ENCODE data around the gene DNAJB14. TPM values are rescaled to one million over a fixed set of nuclear protein-coding genes. Genes with fewer than 3 reads are reported as not detected.

Gene DNAJB14
- total RNA-seq, 1 experiment from 2014 or later: 52.5 TPM

GRCh38 chr4:99894161-99894997 is 52.0 kb downstream of the DNAJB14 start, which contains the start of gene LAMTOR3:
Gene LAMTOR3, minus strand, starts transcription at chr4:99894427. Its CDS starts 464 bp downstream, at chr4:99893963.
- ATAC-seq: peak; percentile 99
- Histone ChIP-seq H3K36me3 (ENCODE audit: control insufficient read depth in 1 of 2, insufficient read depth in 2 of 2, low read length in 2 of 2) (no peaks in the 10 kb centered on the region; a peak in 1 of 4 replicates), H3K27ac (ENCODE audit: low read depth, low read length) (peak within 1 kb of the TSS; percentile 34), H3K79me2 (ENCODE audit: insufficient read depth, low read length) (peaks cover 33% of the 10 kb centered on the region), H3K4me3 (replicated peaks in 1 of 2; ENCODE audit: low read depth in 1 of 2, low read length in 2 of 2) (peak within 1 kb of the TSS; percentile 76 to 81), H4K20me1 (ENCODE audit: insufficient read depth) (no peaks in the 10 kb centered on the region), H3K27me3 (ENCODE audit: insufficient read depth, low read length) (no peaks in the 10 kb centered on the region), H3K9me2 (ENCODE audit: insufficient read depth) (no peaks in the 10 kb centered on the region), H3K4me1 (ENCODE audit: control insufficient read depth in 1 of 2, insufficient read depth in 2 of 2, low read length in 2 of 2) (peaks cover 4 to 18% of the 10 kb centered on the region in 2 experiments; a peak in 3 of 4 replicates), H3K4me2 (ENCODE audit: low read length) (peak within 1 kb of the TSS; percentile 91), H2AFZ (ENCODE audit: low read depth, low read length, poor library complexity, severe bottlenecking) (peak within 1 kb of the TSS; percentile 33), H3K9ac (ENCODE audit: low read length) (peak within 1 kb of the TSS; percentile 63), H3K9me3 (ENCODE audit: control insufficient read depth in 1 of 2, insufficient read depth in 1 of 2, low read depth in 1 of 2, low read length in 2 of 2) (no peaks in the 10 kb centered on the region)
- TSS peak; percentile 95 for BruUV-seq (replicated peaks)
- peak; percentile 44; the same call in 1 of the 2 replicates for TF ChIP-seq ZFX (IDR thresholded peaks at IDR 0.05)
- peak; percentile 41 for TF ChIP-seq SP1 (IDR thresholded peaks at IDR 0.05; ENCODE audit: low read depth)
- peak; percentile 78; the same call in 1 of the 2 replicates for TF ChIP-seq SIN3A (IDR thresholded peaks at IDR 0.05; ENCODE audit: low read depth)
- no peak for TF ChIP-seq EZH2phosphoT487 (IDR thresholded peaks at IDR 0.05; ENCODE audit: borderline replicate concordance)
- peak; percentile 59 for TF ChIP-seq POLR2AphosphoS5 (IDR thresholded peaks at IDR 0.05; ENCODE audit: low read depth, low read length)
- no peak for TF ChIP-seq REST (IDR thresholded peaks at IDR 0.05; ENCODE audit: low read depth)
- TF ChIP-seq MAX (IDR thresholded peaks at IDR 0.05): peak; percentile 53; the same call in 1 of the 2 replicates
- no peak for TF ChIP-seq CBX3 (IDR thresholded peaks at IDR 0.05; ENCODE audit: low read depth)
- no peak for TF ChIP-seq CTCF (IDR thresholded peaks at IDR 0.05 in 2 of 3, conservative IDR thresholded peaks at IDR 0.05 in 1 of 3; ENCODE audit: borderline replicate concordance in 1 of 3, insufficient read depth in 1 of 3, low read depth in 2 of 3, low read length in 2 of 3)
- peak; percentile 34 for TF ChIP-seq POLR2A (IDR thresholded peaks at IDR 0.05; ENCODE audit: borderline replicate concordance, extremely low read depth, insufficient read depth, insufficient read length)
- TF ChIP-seq CEBPB (IDR thresholded peaks at IDR 0.05; ENCODE audit: low read depth): no peak
- TF ChIP-seq ELF1 (IDR thresholded peaks at IDR 0.05; ENCODE audit: borderline replicate concordance, low read depth): peak; percentile 55
- TF ChIP-seq SRF (IDR thresholded peaks at IDR 0.05; ENCODE audit: low read depth): peak; percentile 44; the same call in 1 of the 2 replicates
- TF ChIP-seq RAD21 (IDR thresholded peaks at IDR 0.05; ENCODE audit: low read depth): no peak
- peak; percentile 19 for TF ChIP-seq TCF7L2 (IDR thresholded peaks at IDR 0.05; ENCODE audit: borderline replicate concordance, extremely low read depth, insufficient read depth, insufficient read length)
- intact Hi-C loops (cut with micrococcal nuclease): loop anchor here (5.0 kb wide), 1 partner anchor 53 kb away; the partner anchor contains the start of gene DNAJB14
- peak; percentile 79 for DNase-seq (ENCODE audit: low read depth, low spot score)
- RAD21 ChIA-PET (ENCODE audit: low non-redundant PET in 1 of 2, low total read pairs in 2 of 2, uncharacterized antibody in 2 of 2, unreplicated experiment in 2 of 2): interaction anchor here in 1 of 2 experiments (0.6 kb wide), 1 partner anchor 834 kb away, joined by 3 read pairs; no protein-coding TSS in a partner anchor
- CTCF ChIA-PET: interaction anchor here (1.0 to 1.6 kb wide), 4 partner anchors 9 to 331 kb away, joined by 3 to 8 read pairs (median 4); partner anchors contain the start of genes DNAJB14 and TRMT10A
- POLR2A ChIA-PET: interaction anchor here (0.6 to 1.6 kb wide), 3 partner anchors 47 to 461 kb away, joined by 3 to 8 read pairs (median 3); partner anchors contain the start of gene H2AZ1

Measured in HCT116 (cell line).